Keratinocyte (primary cell): ENCODE measurements around the gene SYTL1. TPM values are rescaled to one million over a fixed set of nuclear protein-coding genes. Genes with fewer than 3 reads are reported as not detected.

Experiments used
- DNase-seq: peaks from one replicate; pipeline ENCODE4 v3.0.0-alpha.2; 2011; ENCODE audit warnings: low read depth, missing footprints, low spot score
- FAIRE-seq: peaks from 2 replicates; lab custom pipeline; 2011; peaks lifted over from hg19 to GRCh38; lab: Jason Lieb, UNC
- H2AFZ ChIP-seq: 2 replicates; pipeline ENCODE4 v1.6.0; 2012; ENCODE audit warnings: low read length, control low read depth, inconsistent platforms; ENCODE audit not compliant: control insufficient read depth
- H3K27ac ChIP-seq: 2 replicates; pipeline ENCODE4 v1.5.1; 2011; ENCODE audit warnings: low read length; ENCODE audit not compliant: control insufficient read depth, insufficient read depth
- H3K27me3 ChIP-seq: 3 replicates; pipeline ENCODE4 v1.6.0; 2011; ENCODE audit warnings: low read length; ENCODE audit not compliant: control insufficient read depth, insufficient read depth; ENCODE audit errors: extremely low read depth
- H3K36me3 ChIP-seq, 2 experiments: 2 replicates in 1 of 2; 3 replicates in 1 of 2; pipeline ENCODE4 v1.5.1; 2011; ENCODE audit warnings: low read length in 2 of 2, mild to moderate bottlenecking in 1 of 2; ENCODE audit not compliant: control insufficient read depth in 2 of 2, insufficient read depth in 2 of 2; ENCODE audit errors: extremely low read depth in 1 of 2
- H3K4me1 ChIP-seq: 3 replicates; pipeline ENCODE4 v1.5.1; 2011; ENCODE audit warnings: low read length; ENCODE audit not compliant: control insufficient read depth, insufficient read depth; ENCODE audit errors: extremely low read depth
- H3K4me2 ChIP-seq: 3 replicates; pipeline ENCODE4 v1.6.0; 2011; ENCODE audit warnings: low read depth, low read length; ENCODE audit not compliant: control insufficient read depth, insufficient read depth; ENCODE audit errors: extremely low read depth
- H3K4me3 ChIP-seq, 3 experiments: fragments of 200-600 bp in 1 of 3; sonication (generic) in 1 of 3; 2 replicates in 2 of 3; 3 replicates in 1 of 3; pipeline ENCODE4 v1.5.1; 2011 to 2016; ENCODE audit warnings: low read length in 3 of 3, mild to moderate bottlenecking in 3 of 3, control low read depth in 2 of 3, inconsistent platforms in 1 of 3, low read depth in 1 of 3, mixed read lengths in 1 of 3, mixed run types in 1 of 3, moderate library complexity in 1 of 3; ENCODE audit not compliant: control insufficient read depth in 2 of 3, insufficient read depth in 2 of 3; ENCODE audit errors: extremely low read depth in 1 of 3
- H3K79me2 ChIP-seq: 2 replicates; pipeline ENCODE4 v1.6.0; 2012; ENCODE audit warnings: low read length; ENCODE audit not compliant: control insufficient read depth, insufficient read depth
- H3K9ac ChIP-seq: 3 replicates; pipeline ENCODE4 v1.6.0; 2011; ENCODE audit warnings: low read length; ENCODE audit not compliant: control insufficient read depth, insufficient read depth; ENCODE audit errors: extremely low read depth
- H3K9me1 ChIP-seq: 3 replicates; pipeline ENCODE4 v1.6.0; 2011; ENCODE audit warnings: low read length; ENCODE audit not compliant: control insufficient read depth, insufficient read depth; ENCODE audit errors: extremely low read depth
- H3K9me3 ChIP-seq: 2 replicates; pipeline ENCODE4 v1.5.1; 2012; ENCODE audit warnings: low read depth, low read length; ENCODE audit not compliant: control insufficient read depth
- H4K20me1 ChIP-seq: 3 replicates; pipeline ENCODE4 v1.6.0; 2011; ENCODE audit warnings: low read length; ENCODE audit not compliant: control insufficient read depth, insufficient read depth; ENCODE audit errors: extremely low read depth
- EZH2 ChIP-seq: IDR thresholded peaks from one replicate; pipeline ENCODE4 v1.6.1; 2012; ENCODE audit warnings: inconsistent platforms, mild to moderate bottlenecking, low read length, moderate library complexity
- dilution Hi-C: fragments of 300-500 bp; cut with MboI; formaldehyde crosslinking; loops from one replicate; pipeline ENCODE4 v1.7.0; 2020; ENCODE audit warnings: low sequenced_read_pairs; ENCODE audit not compliant: extremely low pct_ligation_motif_present
- polyA plus RNA-seq, 5 experiments: library from polyadenylated mRNA; depleted of rRNA in 3 of 5; stranded (reverse) in 3 of 5; stranded (forward) in 1 of 5; unstranded in 1 of 5; fragments of >200 nt; gene quantifications; 1 replicate in 1 of 5; 2 replicates in 3 of 5; 3 replicates in 1 of 5; pipeline versions ENCODE4 v1.2.1 to v1.2.3, GENCODE V29; 2011 to 2012; ENCODE audit warnings: missing spikeins in 2 of 5, low read depth in 1 of 5, low replicate concordance in 1 of 5
- TF ChIP-seq, protein P1 (sequence below), 3 experiments: IDR thresholded peaks in 1 of 3; conservative IDR thresholded peaks in 1 of 3; optimal IDR thresholded peaks in 1 of 3; 2 replicates in 2 of 3; 3 replicates in 1 of 3; pipeline versions ENCODE3 to v1.5.1; 2011; ENCODE audit warnings: low read length in 3 of 3, mild to moderate bottlenecking in 3 of 3, moderate library complexity in 2 of 3, control low read depth in 1 of 3, inconsistent platforms in 1 of 3; ENCODE audit not compliant: insufficient read depth in 2 of 3; ENCODE audit errors: extremely low read depth in 1 of 3

Gene SYTL1
- polyA plus RNA-seq, 1 donor (not counting 4 experiments of a cell fraction or from before 2014, with no cell fraction given) = 15.6 TPM

GRCh38 chr1:27339213-27339612 lies 2.6 kb upstream of the SYTL1 start:
- Histone ChIP-seq H3K79me2 (peaks cover 7% of the 10 kb centered on the region), H3K27ac (no peak overlapping the region), H3K9ac (no peak overlapping the region), H3K9me1 (no peaks in the 10 kb centered on the region), H3K4me3 (no peak overlapping the region), H3K36me3 (peaks cover 8 to 17% of the 10 kb centered on the region in 2 experiments), H3K27me3 (no peaks in the 10 kb centered on the region), H3K4me1 (peaks cover 28% of the 10 kb centered on the region), H3K4me2 (no peak overlapping the region), H4K20me1 (no peaks in the 10 kb centered on the region), H2AFZ (no peak overlapping the region), H3K9me3 (no peaks in the 10 kb centered on the region)
- TF ChIP-seq, protein P1, sequence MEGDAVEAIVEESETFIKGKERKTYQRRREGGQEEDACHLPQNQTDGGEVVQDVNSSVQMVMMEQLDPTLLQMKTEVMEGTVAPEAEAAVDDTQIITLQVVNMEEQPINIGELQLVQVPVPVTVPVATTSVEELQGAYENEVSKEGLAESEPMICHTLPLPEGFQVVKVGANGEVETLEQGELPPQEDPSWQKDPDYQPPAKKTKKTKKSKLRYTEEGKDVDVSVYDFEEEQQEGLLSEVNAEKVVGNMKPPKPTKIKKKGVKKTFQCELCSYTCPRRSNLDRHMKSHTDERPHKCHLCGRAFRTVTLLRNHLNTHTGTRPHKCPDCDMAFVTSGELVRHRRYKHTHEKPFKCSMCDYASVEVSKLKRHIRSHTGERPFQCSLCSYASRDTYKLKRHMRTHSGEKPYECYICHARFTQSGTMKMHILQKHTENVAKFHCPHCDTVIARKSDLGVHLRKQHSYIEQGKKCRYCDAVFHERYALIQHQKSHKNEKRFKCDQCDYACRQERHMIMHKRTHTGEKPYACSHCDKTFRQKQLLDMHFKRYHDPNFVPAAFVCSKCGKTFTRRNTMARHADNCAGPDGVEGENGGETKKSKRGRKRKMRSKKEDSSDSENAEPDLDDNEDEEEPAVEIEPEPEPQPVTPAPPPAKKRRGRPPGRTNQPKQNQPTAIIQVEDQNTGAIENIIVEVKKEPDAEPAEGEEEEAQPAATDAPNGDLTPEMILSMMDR (optimal IDR thresholded peaks at IDR 0.05 in 1 of 3, IDR thresholded peaks at IDR 0.05 in 1 of 3, conservative IDR thresholded peaks at IDR 0.05 in 1 of 3; ENCODE audit: extremely low read depth in 1 of 3, insufficient read depth in 2 of 3, low read length in 3 of 3) = no peak
- no peak for TF ChIP-seq EZH2
- DNase-seq (no peak), FAIRE-seq (no peak)
- dilution Hi-C loops = no loop called here

GRCh38 chr1:27342391-27342777 lies 562 bp downstream of the SYTL1 start:
- no peaks in the 10 kb centered on the region for H3K9me1 ChIP-seq
- dilution Hi-C loops = no loop called here
- H3K79me2 ChIP-seq = peaks cover 10% of the 10 kb centered on the region
- TF ChIP-seq, protein P1 (optimal IDR thresholded peaks at IDR 0.05 in 1 of 3, IDR thresholded peaks at IDR 0.05 in 1 of 3, conservative IDR thresholded peaks at IDR 0.05 in 1 of 3; ENCODE audit: extremely low read depth in 1 of 3, insufficient read depth in 2 of 3, low read length in 3 of 3) = no peak
- TF ChIP-seq EZH2 = no peak
- H3K4me3 ChIP-seq = peak overlapping the region; percentile 62 to 89 (median 66)
- H3K9ac ChIP-seq = peak overlapping the region; percentile 77
- no peaks in the 10 kb centered on the region for H3K27me3 ChIP-seq
- no peaks in the 10 kb centered on the region for H4K20me1 ChIP-seq
- H2AFZ ChIP-seq = no peak overlapping the region
- H3K9me3 ChIP-seq = no peaks in the 10 kb centered on the region
- FAIRE-seq = no peak
- peaks cover 4 to 9% of the 10 kb centered on the region in 2 experiments for H3K36me3 ChIP-seq
- H3K4me1 ChIP-seq = peaks cover 32% of the 10 kb centered on the region
- DNase-seq = no peak
- H3K4me2 ChIP-seq = peak overlapping the region; percentile 97
- peak overlapping the region; percentile 87 for H3K27ac ChIP-seq
